Measurements from ENCODE around the gene EXOSC2. TPM values are rescaled to one million over a fixed set of nuclear protein-coding genes. Genes with fewer than 3 reads are reported as not detected.

The EXOSC2 gene
- total and polyA plus RNA-seq, 11 donors: 10.6 to 19.7 (median 13.1) TPM

GRCh38 chr9:130707225-130707976 is 13.8 kb downstream of the EXOSC2 start:
- Histone ChIP-seq H3K36me3 (peaks cover 0 to 32% (median 25%) of the 10 kb centered on the region in 9 donors), H3K27me3 (no peaks in the 10 kb centered on the region), H3K4me1 (peaks cover 0 to 9% (median 0%) of the 10 kb centered on the region in 12 donors), H3K9me3 (no peaks in the 10 kb centered on the region), H3K27ac (no peak overlapping the region), H3K4me3 (no peak overlapping the region)
- ATAC-seq (peak in 1 of 4 donors; percentile 27), DNase-seq (peak in 3 of 5 donors; percentile 61 to 77 (median 71))
- TF ChIP-seq CTCF (IDR thresholded peaks at IDR 0.05) (peak; percentile 65 to 85 (median 82)), POLR2A (IDR thresholded peaks at IDR 0.05) (no peak)
- 39 to 53% (median 49%) methylated on average over 9 of the region's 9 CpGs for WGBS, 4 donors
- intact Hi-C loops (cut with DNase I): loop anchor here (1.0 to 10.0 kb wide), 12 partner anchors 60 to 340 kb away; no protein-coding TSS in a partner anchor

- peaks cover 0 to 5% (median 0%) of the 10 kb centered on the region in 9 donors for H3K36me3 ChIP-seq
- H3K9me3 ChIP-seq: no peaks in the 10 kb centered on the region
- DNase-seq (no peak), ATAC-seq (no peak)
- H3K27me3 ChIP-seq: no peaks in the 10 kb centered on the region
- H3K4me1 ChIP-seq: peaks cover 0 to 32% (median 18%) of the 10 kb centered on the region in 12 donors
- no peak overlapping the region for H3K4me3 ChIP-seq
- H3K27ac ChIP-seq: no peak overlapping the region
- WGBS, 4 donors: 83 to 97% (median 91%) methylated on average over 8 of the region's 8 CpGs
- intact Hi-C loops (cut with DNase I): loop anchor here in 7 of 10 donors (5.0 to 10.0 kb wide), 5 partner anchors 54 to 1599 kb away; partner anchors contain the start of genes ABL1 (in 2 of the 7), CRAT (in 1 of the 7) and PTPA (in 1 of the 7)
- TF ChIP-seq CTCF (IDR thresholded peaks at IDR 0.05): no peak
- no peak for TF ChIP-seq POLR2A (IDR thresholded peaks at IDR 0.05)
Observed at GRCh38 chr9:130710822-130711352, 17.3 kb downstream of the EXOSC2 start.

- intact Hi-C loops (cut with DNase I): loop anchor here in 7 of 10 donors (5.0 to 10.0 kb wide), 5 partner anchors 53 to 1599 kb away; partner anchors contain the start of genes ABL1 (in 2 of the 7), CRAT (in 1 of the 7) and PTPA (in 1 of the 7)
- 90 to 95% (median 94%) methylated on average over 8 of the region's 8 CpGs for WGBS, 4 donors
- H3K27ac ChIP-seq: no peak overlapping the region
- H3K27me3 ChIP-seq: no peaks in the 10 kb centered on the region
- no peaks in the 10 kb centered on the region for H3K9me3 ChIP-seq
- H3K36me3 ChIP-seq: no peaks in the 10 kb centered on the region
- H3K4me1 ChIP-seq: peaks cover 0 to 38% (median 24%) of the 10 kb centered on the region in 12 donors
- DNase-seq (no peak), ATAC-seq (no peak)
- no peak overlapping the region for H3K4me3 ChIP-seq
- TF ChIP-seq CTCF (IDR thresholded peaks at IDR 0.05): no peak
Observed at GRCh38 chr9:130711469-130711868, 17.9 kb downstream of the EXOSC2 start.
